Renal pelvis (tissue), 12 donors: ENCODE data around the gene ZNF629. TPM values are rescaled to one million over a fixed set of nuclear protein-coding genes. Genes with fewer than 3 reads are reported as not detected.
A peak's percentile ranks its signal among the peaks of the same experiment; 100 is the strongest.
"Not testable (repeated sequence)": the region's sequence is repeated elsewhere in the genome, so short reads cannot be mapped to it uniquely, and the experiment has no call there.

Source experiments
- DNase-seq: peaks from one replicate; pipeline ENCODE4 v3.0.0-alpha.2; 2013
- long read RNA-seq, 16 experiments: transcript quantifications; one replicate each; lab custom pipeline, GENCODE V29; 2026
- polyA plus RNA-seq, 3 donors: library from polyadenylated mRNA; unstranded; fragments of 120-200 nt; gene quantifications; one replicate each; pipeline ENCODE4 v1.2.1, GENCODE V29; 2013; ENCODE audit not compliant: insufficient read length in 3 of 3

ZNF629 gene
- polyA plus RNA-seq, result 10 to 100 TPM; 26.5 to 32.4 (median 30.3) TPM
- long read RNA-seq, donor 1, full-length matches to known transcripts, result 8 of 8 reads
- long read RNA-seq, donor 1, partial matches to known transcripts, result 0 of 8 reads
- long read RNA-seq, donor 1, other reads (novel, unspliced or antisense), result 0 of 8 reads
- long read RNA-seq, donor 2, full-length matches to known transcripts, result 6 of 6 reads
- long read RNA-seq, donor 2, partial matches to known transcripts, result 0 of 6 reads
- long read RNA-seq, donor 2, other reads (novel, unspliced or antisense), result 0 of 6 reads
- long read RNA-seq, donor 3, full-length matches to known transcripts, result 5 of 5 reads
- long read RNA-seq, donor 3, partial matches to known transcripts, result 0 of 5 reads
- long read RNA-seq, donor 3, other reads (novel, unspliced or antisense), result 0 of 5 reads
- long read RNA-seq, donor 4, full-length matches to known transcripts, result 4 of 4 reads
- long read RNA-seq, donor 4, partial matches to known transcripts, result 0 of 4 reads
- long read RNA-seq, donor 4, other reads (novel, unspliced or antisense), result 0 of 4 reads
- long read RNA-seq, donor 5, full-length matches to known transcripts, result 6 of 6 reads
- long read RNA-seq, donor 5, partial matches to known transcripts, result 0 of 6 reads
- long read RNA-seq, donor 5, other reads (novel, unspliced or antisense), result 0 of 6 reads
- long read RNA-seq, donor 6, full-length matches to known transcripts, result 7 of 7 reads
- long read RNA-seq, donor 6, partial matches to known transcripts, result 0 of 7 reads
- long read RNA-seq, donor 6, other reads (novel, unspliced or antisense), result 0 of 7 reads
- long read RNA-seq, donor 7, full-length matches to known transcripts, result 13 of 13 reads
- long read RNA-seq, donor 7, partial matches to known transcripts, result 0 of 13 reads
- long read RNA-seq, donor 7, other reads (novel, unspliced or antisense), result 0 of 13 reads
- long read RNA-seq, donor 8, full-length matches to known transcripts, result 2 of 2 reads
- long read RNA-seq, donor 8, partial matches to known transcripts, result 0 of 2 reads
- long read RNA-seq, donor 8, other reads (novel, unspliced or antisense), result 0 of 2 reads
- long read RNA-seq, donor 9, full-length matches to known transcripts, result 12 of 12 reads
- long read RNA-seq, donor 9, partial matches to known transcripts, result 0 of 12 reads
- long read RNA-seq, donor 9, other reads (novel, unspliced or antisense), result 0 of 12 reads
- long read RNA-seq, donor 10, full-length matches to known transcripts, result 10 of 10 reads
- long read RNA-seq, donor 10, partial matches to known transcripts, result 0 of 10 reads
- long read RNA-seq, donor 10, other reads (novel, unspliced or antisense), result 0 of 10 reads
- long read RNA-seq, donor 11, full-length matches to known transcripts, result 9 of 9 reads
- long read RNA-seq, donor 11, partial matches to known transcripts, result 0 of 9 reads
- long read RNA-seq, donor 11, other reads (novel, unspliced or antisense), result 0 of 9 reads
- long read RNA-seq, donor 12, full-length matches to known transcripts, result 11 of 11 reads
- long read RNA-seq, donor 12, partial matches to known transcripts, result 0 of 11 reads
- long read RNA-seq, donor 12, other reads (novel, unspliced or antisense), result 0 of 11 reads
- long read RNA-seq, donor 13, full-length matches to known transcripts, result 5 of 5 reads
- long read RNA-seq, donor 13, partial matches to known transcripts, result 0 of 5 reads
- long read RNA-seq, donor 13, other reads (novel, unspliced or antisense), result 0 of 5 reads
- long read RNA-seq, donor 14, result 0 reads
- long read RNA-seq, donor 15, result 0 reads
- long read RNA-seq, donor 16, full-length matches to known transcripts, result 5 of 5 reads
- long read RNA-seq, donor 16, partial matches to known transcripts, result 0 of 5 reads
- long read RNA-seq, donor 16, other reads (novel, unspliced or antisense), result 0 of 5 reads

- peak; percentile 89 for DNase-seq
Measured at GRCh38 chr16:30786936-30787612, at the start of gene ZNF629. Gene ZNF629, minus strand, starts transcription at chr16:30787205. Its CDS starts 2,723 bp downstream, at chr16:30784482.

- no peak for DNase-seq
Measured at GRCh38 chr16:30834130-30834740, 47.2 kb upstream of the ZNF629 start.

GRCh38 chr16:30830072-30830417, 43.0 kb upstream of the ZNF629 start:
- no peak for DNase-seq

- DNase-seq, result no peak
Measured at GRCh38 chr16:30829130-30830071, 42.4 kb upstream of the ZNF629 start.

GRCh38 chr16:30821891-30822290, 34.9 kb upstream of the ZNF629 start:
- no peak for DNase-seq

- DNase-seq, result not testable (repeated sequence)
Measured at GRCh38 chr16:30821441-30821840, 34.4 kb upstream of the ZNF629 start.

- no peak for DNase-seq
Measured at GRCh38 chr16:30820952-30821421, 34.0 kb upstream of the ZNF629 start.

GRCh38 chr16:30816769-30817168, 29.8 kb upstream of the ZNF629 start:
- DNase-seq, result no peak

GRCh38 chr16:30813821-30814189, 26.8 kb upstream of the ZNF629 start:
- DNase-seq, result peak; percentile 8

- DNase-seq, result not testable (repeated sequence)
Measured at GRCh38 chr16:30809675-30810074, 22.7 kb upstream of the ZNF629 start.

- DNase-seq, result not testable (repeated sequence)
Measured at GRCh38 chr16:30808890-30809426, 22.0 kb upstream of the ZNF629 start.

- no peak for DNase-seq
Measured at GRCh38 chr16:30808146-30808545, 21.1 kb upstream of the ZNF629 start.

GRCh38 chr16:30805370-30806169, 18.6 kb upstream of the ZNF629 start:
- DNase-seq, result peak; percentile 88

- DNase-seq, result no peak
Measured at GRCh38 chr16:30805056-30805369, 18.0 kb upstream of the ZNF629 start.

- no peak for DNase-seq
Measured at GRCh38 chr16:30802936-30803335, 15.9 kb upstream of the ZNF629 start.

- no peak for DNase-seq
Measured at GRCh38 chr16:30797670-30798309, 10.8 kb upstream of the ZNF629 start.

- no peak for DNase-seq
Measured at GRCh38 chr16:30794634-30795033, 7.6 kb upstream of the ZNF629 start.
